Trophoblast cell (in vitro differentiated cells and primary cell): ENCODE data around the gene SIDT2.

Experiments used
- DNase-seq, 2 donors: peaks; one replicate each; pipeline ENCODE4 v3.0.0-alpha.2; 2016
- H2AFZ ChIP-seq: 2 replicates; pipeline ENCODE4 v1.6.1; 2013; ENCODE audit warnings: low read length, moderate library complexity, mild to moderate bottlenecking; ENCODE audit not compliant: insufficient read depth, poor library complexity
- H2AK5ac ChIP-seq: 2 replicates; pipeline ENCODE4 v1.6.1; 2013; ENCODE audit warnings: mild to moderate bottlenecking, low read length
- H2BK120ac ChIP-seq: 2 replicates; pipeline ENCODE4 v1.6.1; 2013; ENCODE audit warnings: low read length, mild to moderate bottlenecking, moderate library complexity; ENCODE audit not compliant: insufficient read depth, poor library complexity
- H2BK12ac ChIP-seq: 2 replicates; pipeline ENCODE4 v1.6.1; 2013; ENCODE audit warnings: mild to moderate bottlenecking, low read length, moderate library complexity
- H2BK5ac ChIP-seq: 2 replicates; pipeline ENCODE4 v1.6.1; 2013; ENCODE audit warnings: low read length, low read depth, moderate library complexity, mild to moderate bottlenecking; ENCODE audit not compliant: poor library complexity
- H3K14ac ChIP-seq: 2 replicates; pipeline ENCODE4 v1.6.1; 2013; ENCODE audit warnings: mild to moderate bottlenecking, low read length
- H3K18ac ChIP-seq: 2 replicates; pipeline ENCODE4 v1.6.1; 2013; ENCODE audit warnings: mild to moderate bottlenecking, low read length
- H3K23ac ChIP-seq: 2 replicates; pipeline ENCODE4 v1.6.1; 2013; ENCODE audit warnings: low read length
- H3K27ac ChIP-seq: 2 replicates; pipeline ENCODE4 v1.5.1; 2013; ENCODE audit warnings: low read depth, mild to moderate bottlenecking, inconsistent platforms, low read length, moderate library complexity
- H3K27me3 ChIP-seq: 2 replicates; pipeline ENCODE4 v1.6.1; 2013; ENCODE audit warnings: inconsistent platforms, mild to moderate bottlenecking, low read length, moderate library complexity; ENCODE audit not compliant: insufficient read depth
- H3K36me3 ChIP-seq, 2 experiments: 1 replicate in 1 of 2; 2 replicates in 1 of 2; pipeline ENCODE4 v1.6.1; 2013; ENCODE audit warnings: low read length in 2 of 2, mild to moderate bottlenecking in 2 of 2, moderate library complexity in 1 of 2; ENCODE audit not compliant: insufficient read depth in 2 of 2, control insufficient read depth in 1 of 2
- H3K4ac ChIP-seq: 2 replicates; pipeline ENCODE4 v1.6.1; 2013; ENCODE audit warnings: low read depth, mild to moderate bottlenecking, low read length, moderate library complexity
- H3K4me1 ChIP-seq, 2 experiments: 1 replicate in 1 of 2; 2 replicates in 1 of 2; pipeline ENCODE4 v1.6.1; 2013; ENCODE audit warnings: low read length in 2 of 2, mild to moderate bottlenecking in 2 of 2, moderate library complexity in 1 of 2; ENCODE audit not compliant: insufficient read depth in 2 of 2, control insufficient read depth in 1 of 2
- H3K4me2 ChIP-seq: 2 replicates; pipeline ENCODE4 v1.6.1; 2013; ENCODE audit warnings: inconsistent platforms, mild to moderate bottlenecking, low read length, moderate library complexity
- H3K4me3 ChIP-seq: 2 replicates; pipeline ENCODE4 v1.5.1; 2013; ENCODE audit warnings: mild to moderate bottlenecking, low read depth, low read length, inconsistent platforms
- H3K79me1 ChIP-seq: one replicate; pipeline ENCODE4 v1.6.1; 2013; ENCODE audit warnings: low read length
- H3K79me2 ChIP-seq: 2 replicates; pipeline ENCODE4 v1.6.1; 2013; ENCODE audit warnings: low read length, mild to moderate bottlenecking; ENCODE audit not compliant: control insufficient read depth, insufficient read depth, poor library complexity
- H3K9ac ChIP-seq: 2 replicates; pipeline ENCODE4 v1.6.1; 2013; ENCODE audit warnings: mild to moderate bottlenecking, low read length
- H3K9me3 ChIP-seq: 2 replicates; pipeline ENCODE4 v1.6.1; 2013; ENCODE audit warnings: low read depth, mild to moderate bottlenecking, control low read depth, inconsistent platforms, low read length; ENCODE audit not compliant: insufficient read depth
- H4K12ac ChIP-seq: 2 replicates; pipeline ENCODE4 v1.6.1; 2013; ENCODE audit warnings: low read depth, mild to moderate bottlenecking, low read length, moderate library complexity
- H4K8ac ChIP-seq: 2 replicates; pipeline ENCODE4 v1.6.1; 2013; ENCODE audit warnings: low read depth, mild to moderate bottlenecking, low read length, moderate library complexity
- H4K91ac ChIP-seq: one replicate; pipeline ENCODE4 v1.6.1; 2013; ENCODE audit warnings: low read depth, mild to moderate bottlenecking, low read length, moderate library complexity
- WGBS: extraction: QIAGEN DNeasy Blood & Tissue Kit; methylation state at CpG from one replicate; pipeline ENCODE4 v1.1.7; 2013; ENCODE audit warnings: missing lambda C conversion rate; ENCODE audit not compliant: insufficient read length, insufficient coverage; ENCODE audit errors: extremely low coverage; 5-methylcytosine and 5-hydroxymethylcytosine counted together

SIDT2 gene

DNA sequence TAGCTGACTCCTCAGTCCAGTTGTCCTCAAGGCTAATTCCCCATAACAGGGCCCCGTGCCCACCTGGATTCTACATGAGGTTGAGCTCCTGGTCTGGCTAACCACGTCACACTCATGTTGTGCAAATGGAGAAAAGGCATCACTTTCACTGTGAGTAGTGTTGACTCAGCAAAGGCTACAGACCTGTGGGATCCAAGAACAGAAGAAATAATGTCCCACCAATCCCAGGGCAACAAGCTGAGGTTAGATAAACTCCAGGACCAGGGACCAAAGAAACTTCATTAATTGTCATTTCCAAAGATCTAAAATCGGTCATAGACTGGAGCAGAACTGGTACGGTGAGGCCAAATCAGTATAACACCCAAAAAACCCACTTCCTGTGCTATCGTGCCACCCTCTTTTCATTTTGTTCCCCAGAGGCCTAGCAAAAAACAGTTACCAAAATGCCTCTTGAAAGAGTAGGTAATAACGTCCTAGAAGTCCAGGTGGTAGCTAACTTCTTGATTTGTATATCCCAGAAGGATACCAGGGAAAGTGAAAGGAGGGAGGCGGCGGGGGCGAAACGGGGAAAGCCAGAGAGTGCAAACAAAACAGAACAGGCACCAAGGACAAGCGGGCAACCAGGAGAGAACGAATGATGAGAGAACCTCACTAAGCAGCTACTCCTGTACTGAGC, 51.9 kb downstream of the SIDT2 start:
- H3K4me2 ChIP-seq = no peak overlapping the region
- no peak overlapping the region for H2BK5ac ChIP-seq
- no peak overlapping the region for H4K8ac ChIP-seq
- H2BK120ac ChIP-seq = no peak overlapping the region
- H3K4ac ChIP-seq = no peak overlapping the region
- WGBS = no CpG with 5 or more reads among the region's 12 CpGs
- no peak for DNase-seq
- peaks cover 13% of the 10 kb centered on the region for H3K79me2 ChIP-seq
- H3K9me3 ChIP-seq = no peaks in the 10 kb centered on the region
- peaks cover 29 to 38% of the 10 kb centered on the region in 2 experiments for H3K36me3 ChIP-seq
- no peak overlapping the region for H3K23ac ChIP-seq
- H2AFZ ChIP-seq = no peak overlapping the region
- no peak overlapping the region for H3K9ac ChIP-seq
- no peak overlapping the region for H3K18ac ChIP-seq
- no peaks in the 10 kb centered on the region for H3K27me3 ChIP-seq
- H3K14ac ChIP-seq = no peak overlapping the region
- peaks cover 12% of the 10 kb centered on the region for H3K79me1 ChIP-seq
- H3K27ac ChIP-seq = no peak overlapping the region
- no peak overlapping the region for H2BK12ac ChIP-seq
- no peak overlapping the region for H4K12ac ChIP-seq
- H3K4me3 ChIP-seq = no peak overlapping the region
- H3K4me1 ChIP-seq = peaks cover 4 to 13% of the 10 kb centered on the region in 2 experiments
- no peak overlapping the region for H4K91ac ChIP-seq
- H2AK5ac ChIP-seq = no peak overlapping the region

DNA sequence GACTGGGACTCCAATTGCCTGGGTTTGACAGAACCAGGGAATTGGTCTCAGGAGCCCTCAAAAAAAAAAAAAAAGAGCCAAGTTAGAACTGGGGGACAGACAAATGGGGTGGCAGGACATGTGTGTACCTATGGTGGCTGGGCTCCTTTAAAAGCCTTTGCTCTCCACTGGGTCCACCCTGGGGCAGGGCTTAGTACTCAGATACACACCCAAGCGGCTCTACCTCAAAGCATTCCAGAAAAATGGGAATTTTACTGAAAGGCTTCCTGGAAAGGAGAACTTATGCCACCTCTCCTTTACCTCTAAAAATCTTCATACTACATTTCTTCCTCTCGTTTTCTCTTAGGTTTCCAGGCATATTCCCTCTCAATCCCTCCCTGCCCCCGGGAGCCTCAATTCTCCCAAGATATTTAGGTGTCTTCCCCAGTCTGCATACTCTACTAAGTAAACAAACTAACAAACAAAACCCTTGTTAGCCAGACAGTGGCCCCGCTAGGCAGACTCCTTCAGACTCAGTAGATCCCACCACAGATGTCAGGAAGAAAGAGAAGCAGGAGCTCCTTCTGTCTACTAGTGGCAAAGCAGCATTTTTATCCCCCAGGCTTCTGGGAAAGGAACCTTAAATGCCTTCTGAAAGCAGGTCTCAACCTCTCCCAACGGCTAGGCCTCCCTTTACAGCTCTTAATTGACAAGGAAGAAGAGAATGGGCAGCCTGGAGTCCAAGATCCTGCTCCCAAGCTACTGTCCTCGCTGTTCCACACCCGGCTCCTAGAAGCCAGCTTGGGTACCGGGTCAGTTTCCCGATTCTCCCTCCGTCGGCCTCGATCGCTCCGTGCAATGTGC, 52.7 kb downstream of the SIDT2 start:
- H3K36me3 ChIP-seq = peaks cover 27 to 33% of the 10 kb centered on the region in 2 experiments
- peak overlapping the region; percentile 54 for H4K12ac ChIP-seq
- H3K14ac ChIP-seq = peak overlapping the region; percentile 65
- no peak overlapping the region for H3K23ac ChIP-seq
- H3K27me3 ChIP-seq = no peaks in the 10 kb centered on the region
- H2AK5ac ChIP-seq = peak overlapping the region; percentile 96
- H3K4me3 ChIP-seq = peak overlapping the region; percentile 92
- peak overlapping the region; percentile 82 for H3K9ac ChIP-seq
- peak overlapping the region; percentile 74 for H2BK120ac ChIP-seq
- H2BK5ac ChIP-seq = peak overlapping the region; percentile 88
- peak overlapping the region; percentile 80 for H4K8ac ChIP-seq
- H3K18ac ChIP-seq = peak overlapping the region; percentile 91
- H3K27ac ChIP-seq = peak overlapping the region; percentile 71
- peak overlapping the region; percentile 74 for H4K91ac ChIP-seq
- H3K79me1 ChIP-seq = peaks cover 12% of the 10 kb centered on the region
- peaks cover 4 to 13% of the 10 kb centered on the region in 2 experiments for H3K4me1 ChIP-seq
- peak overlapping the region; percentile 92 for H3K4ac ChIP-seq
- H3K4me2 ChIP-seq = peak overlapping the region; percentile 81
- H2BK12ac ChIP-seq = peak overlapping the region; percentile 52
- peaks cover 13% of the 10 kb centered on the region for H3K79me2 ChIP-seq
- peak overlapping the region; percentile 95 for H2AFZ ChIP-seq
- WGBS = no CpG with 5 or more reads among the region's 14 CpGs
- no peaks in the 10 kb centered on the region for H3K9me3 ChIP-seq
- peak in 1 of 2 donors; percentile 43 for DNase-seq

DNA sequence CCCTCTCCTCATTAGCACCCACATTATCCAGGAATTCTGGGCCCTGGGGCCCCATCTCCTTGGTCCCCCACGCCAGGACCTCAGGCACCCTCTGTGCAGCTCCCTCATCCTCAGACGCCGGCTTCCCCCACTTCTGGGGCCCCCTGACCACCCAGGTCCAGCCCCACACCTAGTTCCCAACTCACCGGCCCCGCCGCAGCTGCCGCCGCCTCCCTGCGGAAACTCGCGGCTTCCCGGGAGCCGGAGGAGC, 53.2 kb downstream of the SIDT2 start, which contains the start of gene PCSK7:
TSS of gene PCSK7 (minus strand) at position 232 of the 250 bp plus-strand sequence. CDS start 2,229 bp downstream, outside the sequence.
- H3K9me3 ChIP-seq = no peaks in the 10 kb centered on the region
- H2BK5ac ChIP-seq = peak within 1 kb of the TSS; percentile 88
- H4K12ac ChIP-seq = peak within 1 kb of the TSS; percentile 66
- H3K18ac ChIP-seq = peak within 1 kb of the TSS; percentile 96
- peaks cover 4 to 13% of the 10 kb centered on the region in 2 experiments for H3K4me1 ChIP-seq
- peaks cover 27 to 30% of the 10 kb centered on the region in 2 experiments for H3K36me3 ChIP-seq
- H3K23ac ChIP-seq = no peak within 1 kb of the TSS
- H3K27me3 ChIP-seq = no peaks in the 10 kb centered on the region
- H2BK120ac ChIP-seq = peak within 1 kb of the TSS; percentile 86
- peak within 1 kb of the TSS; percentile 96 for H2AK5ac ChIP-seq
- peak within 1 kb of the TSS; percentile 93 for H3K14ac ChIP-seq
- H3K27ac ChIP-seq = peak within 1 kb of the TSS; percentile 78
- peak within 1 kb of the TSS; percentile 92 for H3K4me3 ChIP-seq
- peak within 1 kb of the TSS; percentile 82 for H3K9ac ChIP-seq
- H2BK12ac ChIP-seq = peak within 1 kb of the TSS; percentile 52
- peak within 1 kb of the TSS; percentile 95 for H2AFZ ChIP-seq
- H3K4ac ChIP-seq = peak within 1 kb of the TSS; percentile 96
- H3K4me2 ChIP-seq = peak within 1 kb of the TSS; percentile 88
- H4K91ac ChIP-seq = peak within 1 kb of the TSS; percentile 90
- H3K79me2 ChIP-seq = peaks cover 13% of the 10 kb centered on the region
- WGBS = no CpG with 5 or more reads among the region's 13 CpGs
- peak within 1 kb of the TSS; percentile 95 for H4K8ac ChIP-seq
- H3K79me1 ChIP-seq = peaks cover 12% of the 10 kb centered on the region
- DNase-seq = no peak

DNA sequence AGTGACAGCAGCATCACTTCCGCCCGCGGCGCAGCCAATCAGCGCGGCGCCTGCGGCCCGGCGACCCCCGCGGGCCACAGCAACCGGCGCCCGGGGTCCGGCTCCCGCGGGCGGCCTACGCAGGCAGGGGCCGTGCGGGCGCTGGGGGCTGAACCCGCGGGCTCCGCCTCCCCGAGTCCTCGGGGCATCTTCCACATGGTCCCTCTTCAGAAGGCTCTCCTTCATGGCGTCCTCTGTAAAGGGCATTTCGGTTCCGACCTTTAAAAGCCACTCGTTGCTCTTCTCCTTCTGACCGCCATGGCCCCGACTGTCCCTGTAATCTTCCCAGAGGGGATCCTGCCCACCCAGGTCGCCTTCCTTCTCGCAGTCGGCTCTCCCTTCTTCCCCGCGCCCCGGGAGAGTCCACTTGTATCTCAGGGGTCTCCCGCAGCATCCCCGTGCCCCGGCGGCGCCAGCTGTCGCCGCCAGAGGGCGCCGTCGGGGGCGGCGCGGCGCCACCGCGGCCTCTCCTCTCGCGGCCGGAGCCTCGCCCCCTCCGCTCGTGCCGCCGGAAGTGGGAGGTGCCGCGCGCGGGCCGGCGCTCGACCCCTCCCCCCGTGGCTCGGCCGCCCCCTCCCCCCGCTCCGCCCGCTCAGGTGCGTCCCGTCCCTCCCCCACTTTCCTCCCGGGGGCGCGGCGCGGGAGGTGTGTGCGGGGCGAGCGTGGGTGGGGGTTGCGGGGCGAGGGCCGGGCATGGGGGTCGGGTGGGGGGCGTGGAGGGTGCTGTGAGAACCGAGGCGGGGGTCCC, 53.7 kb downstream of the SIDT2 start, which contains the start of gene RNF214:
TSS of gene RNF214 (plus strand) at position 580 of the 787 bp plus-strand sequence. CDS start 1,602 bp downstream, outside the sequence.
- Histone ChIP-seq H2AFZ (peak within 1 kb of the TSS; percentile 95), H3K14ac (peak within 1 kb of the TSS; percentile 93), H3K4me2 (peak within 1 kb of the TSS; percentile 88), H2AK5ac (peak within 1 kb of the TSS; percentile 96), H2BK120ac (peak within 1 kb of the TSS; percentile 86), H3K4me1 (peaks cover 4 to 13% of the 10 kb centered on the region in 2 experiments), H4K8ac (peak within 1 kb of the TSS; percentile 95), H3K4ac (peak within 1 kb of the TSS; percentile 96), H3K23ac (no peak within 1 kb of the TSS), H3K9me3 (no peaks in the 10 kb centered on the region), H2BK5ac (peak within 1 kb of the TSS; percentile 88), H3K27me3 (no peaks in the 10 kb centered on the region), H3K9ac (peak within 1 kb of the TSS; percentile 82), H3K36me3 (peaks cover 22 to 25% of the 10 kb centered on the region in 2 experiments), H3K18ac (peak within 1 kb of the TSS; percentile 96), H3K27ac (peak within 1 kb of the TSS; percentile 78), H4K12ac (peak within 1 kb of the TSS; percentile 66), H3K79me2 (peaks cover 13% of the 10 kb centered on the region), H4K91ac (peak within 1 kb of the TSS; percentile 90), H2BK12ac (peak within 1 kb of the TSS; percentile 52), H3K79me1 (peaks cover 12% of the 10 kb centered on the region), H3K4me3 (peak within 1 kb of the TSS; percentile 92)
- WGBS = no CpG with 5 or more reads among the region's 94 CpGs
- peak; percentile 56 to 90 for DNase-seq
